ENCODE measurements around the gene MYCBPAP.

The MYCBPAP gene

DNA sequence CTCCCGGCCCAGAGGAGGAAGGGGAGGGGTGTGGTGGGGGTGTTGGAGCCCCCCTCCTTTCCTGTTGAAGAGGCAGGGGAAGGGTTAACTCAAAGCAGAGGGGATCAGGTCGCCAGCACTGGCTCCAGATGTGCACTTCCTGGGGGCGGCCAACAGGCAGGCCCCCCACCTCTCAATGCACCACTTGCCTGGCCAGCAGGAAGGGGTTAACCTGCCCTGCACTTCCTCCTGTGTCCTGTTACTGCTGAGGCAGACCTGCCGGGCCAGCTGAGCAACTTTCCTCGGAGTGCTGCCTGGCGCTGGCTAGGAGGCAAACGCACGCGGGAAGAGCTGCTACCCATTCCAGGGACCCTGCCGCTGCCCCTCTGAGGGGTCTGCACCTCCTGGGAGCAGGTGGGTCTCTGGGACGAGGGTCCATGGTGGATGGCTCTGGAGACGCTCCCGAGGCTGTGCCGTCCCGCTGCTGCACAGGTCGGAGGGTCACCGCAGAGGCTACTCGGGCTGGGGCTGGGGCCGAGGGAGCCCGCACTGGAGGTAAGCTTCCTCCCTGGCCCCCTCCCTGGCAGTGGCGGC, 24.3 kb downstream of the MYCBPAP start, which contains the start of gene EPN3:
TSS of gene EPN3 (plus strand) at position 284 of the 573 bp plus-strand sequence. CDS start 3,822 bp downstream, outside the sequence.
- no peaks in the 10 kb centered on the region for H3K36me3 ChIP-seq
- no peak within 1 kb of the TSS for H3K27ac ChIP-seq
- no peak within 1 kb of the TSS for H3K4me3 ChIP-seq (ENCODE audit: low read depth in 1 of 2, low read length in 1 of 2)
- no peaks in the 10 kb centered on the region for H3K9me3 ChIP-seq
- TF ChIP-seq, protein P1, sequence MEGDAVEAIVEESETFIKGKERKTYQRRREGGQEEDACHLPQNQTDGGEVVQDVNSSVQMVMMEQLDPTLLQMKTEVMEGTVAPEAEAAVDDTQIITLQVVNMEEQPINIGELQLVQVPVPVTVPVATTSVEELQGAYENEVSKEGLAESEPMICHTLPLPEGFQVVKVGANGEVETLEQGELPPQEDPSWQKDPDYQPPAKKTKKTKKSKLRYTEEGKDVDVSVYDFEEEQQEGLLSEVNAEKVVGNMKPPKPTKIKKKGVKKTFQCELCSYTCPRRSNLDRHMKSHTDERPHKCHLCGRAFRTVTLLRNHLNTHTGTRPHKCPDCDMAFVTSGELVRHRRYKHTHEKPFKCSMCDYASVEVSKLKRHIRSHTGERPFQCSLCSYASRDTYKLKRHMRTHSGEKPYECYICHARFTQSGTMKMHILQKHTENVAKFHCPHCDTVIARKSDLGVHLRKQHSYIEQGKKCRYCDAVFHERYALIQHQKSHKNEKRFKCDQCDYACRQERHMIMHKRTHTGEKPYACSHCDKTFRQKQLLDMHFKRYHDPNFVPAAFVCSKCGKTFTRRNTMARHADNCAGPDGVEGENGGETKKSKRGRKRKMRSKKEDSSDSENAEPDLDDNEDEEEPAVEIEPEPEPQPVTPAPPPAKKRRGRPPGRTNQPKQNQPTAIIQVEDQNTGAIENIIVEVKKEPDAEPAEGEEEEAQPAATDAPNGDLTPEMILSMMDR (IDR thresholded peaks at IDR 0.05) = no peak
- H3K4me1 ChIP-seq (ENCODE audit: control insufficient read depth in 1 of 2, insufficient read depth in 1 of 2, low read depth in 1 of 2, low read length in 1 of 2) = peaks cover 15 to 35% of the 10 kb centered on the region in 2 experiments
- H3K27me3 ChIP-seq = peaks cover 56% of the 10 kb centered on the region

DNA sequence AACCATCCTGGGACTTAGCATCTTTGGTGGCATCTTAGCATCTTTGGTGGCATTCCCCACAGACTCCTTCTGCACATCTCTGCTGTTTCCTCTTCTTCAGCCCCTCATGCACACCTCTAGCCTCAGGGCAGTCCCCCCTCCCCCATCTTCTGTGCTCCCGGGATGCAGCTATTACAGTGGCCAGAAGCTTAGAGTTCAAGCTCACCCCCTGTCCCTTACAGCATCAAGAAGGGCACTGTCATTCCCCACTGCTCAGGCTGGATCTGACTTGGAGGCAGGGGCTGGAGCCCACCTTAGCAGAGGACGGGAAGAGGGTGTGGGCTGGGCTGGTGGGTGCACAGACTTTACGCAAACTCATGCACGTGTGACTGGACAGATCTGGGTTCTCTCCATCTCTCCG, 24.9 kb downstream of the MYCBPAP start:
- peaks cover 14 to 32% of the 10 kb centered on the region in 2 experiments for H3K4me1 ChIP-seq (ENCODE audit: control insufficient read depth in 1 of 2, insufficient read depth in 1 of 2, low read depth in 1 of 2, low read length in 1 of 2)
- H3K27ac ChIP-seq = no peak overlapping the region
- TF ChIP-seq, protein P1 (IDR thresholded peaks at IDR 0.05) = no peak
- no peaks in the 10 kb centered on the region for H3K36me3 ChIP-seq
- H3K4me3 ChIP-seq (ENCODE audit: low read depth in 1 of 2, low read length in 1 of 2) = no peak overlapping the region
- peaks cover 56% of the 10 kb centered on the region for H3K27me3 ChIP-seq
- no peaks in the 10 kb centered on the region for H3K9me3 ChIP-seq

- peaks cover 56% of the 10 kb centered on the region for H3K27me3 ChIP-seq
- H3K9me3 ChIP-seq = no peaks in the 10 kb centered on the region
- peaks cover 14 to 32% of the 10 kb centered on the region in 2 experiments for H3K4me1 ChIP-seq (ENCODE audit: control insufficient read depth in 1 of 2, insufficient read depth in 1 of 2, low read depth in 1 of 2, low read length in 1 of 2)
- TF ChIP-seq, protein P1 (IDR thresholded peaks at IDR 0.05) = no peak
- no peak overlapping the region for H3K27ac ChIP-seq
- no peak overlapping the region for H3K4me3 ChIP-seq (ENCODE audit: low read depth in 1 of 2, low read length in 1 of 2)
- H3K36me3 ChIP-seq = no peaks in the 10 kb centered on the region
These were observed 25.5 kb downstream of the MYCBPAP start for GRCh38 chr17:50533720-50534148.

DNA sequence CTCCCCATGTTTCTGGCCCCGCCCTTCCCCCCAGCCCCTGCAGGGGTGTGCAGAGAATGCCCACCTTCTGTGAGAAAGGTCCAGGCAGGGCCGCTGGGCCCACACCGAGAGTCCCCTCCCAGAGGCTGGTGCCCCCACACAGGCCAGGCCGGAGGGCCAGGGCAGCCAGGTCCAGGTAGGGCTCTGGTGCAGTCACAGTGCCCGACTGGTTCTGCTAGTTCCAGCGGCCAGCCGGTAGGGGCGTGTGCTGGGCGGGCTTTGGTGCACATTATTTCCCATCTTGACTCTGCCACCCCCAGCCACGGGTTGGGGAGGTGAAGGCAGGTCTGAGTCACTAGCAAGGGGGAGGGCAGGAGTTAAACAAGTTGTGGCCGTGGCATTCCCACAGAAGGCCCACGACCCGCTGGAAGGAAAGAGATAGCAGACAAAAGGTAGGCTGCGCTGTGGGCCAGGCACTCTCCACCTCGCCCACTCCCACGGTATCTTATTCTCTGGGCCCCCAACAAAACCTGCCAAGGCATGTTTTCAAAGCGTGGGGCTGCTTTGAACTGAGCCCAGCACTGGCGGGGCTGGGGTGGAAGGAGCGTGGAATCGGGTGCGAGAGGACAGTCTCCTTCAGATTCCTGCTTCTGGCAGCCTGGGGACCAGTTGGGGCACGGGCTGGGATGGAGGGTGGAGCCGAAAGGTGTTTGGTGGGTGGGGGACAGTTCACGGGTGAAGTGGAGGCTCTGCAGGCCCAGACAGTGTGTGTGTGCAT, 26.2 kb downstream of the MYCBPAP start:
- Histone ChIP-seq H3K27me3 (peaks cover 56% of the 10 kb centered on the region), H3K36me3 (no peaks in the 10 kb centered on the region), H3K27ac (no peak overlapping the region), H3K9me3 (no peaks in the 10 kb centered on the region), H3K4me3 (ENCODE audit: low read depth in 1 of 2, low read length in 1 of 2) (no peak overlapping the region), H3K4me1 (ENCODE audit: control insufficient read depth in 1 of 2, insufficient read depth in 1 of 2, low read depth in 1 of 2, low read length in 1 of 2) (peaks cover 14 to 32% of the 10 kb centered on the region in 2 experiments)
- TF ChIP-seq, protein P1 (IDR thresholded peaks at IDR 0.05) = no peak

DNA sequence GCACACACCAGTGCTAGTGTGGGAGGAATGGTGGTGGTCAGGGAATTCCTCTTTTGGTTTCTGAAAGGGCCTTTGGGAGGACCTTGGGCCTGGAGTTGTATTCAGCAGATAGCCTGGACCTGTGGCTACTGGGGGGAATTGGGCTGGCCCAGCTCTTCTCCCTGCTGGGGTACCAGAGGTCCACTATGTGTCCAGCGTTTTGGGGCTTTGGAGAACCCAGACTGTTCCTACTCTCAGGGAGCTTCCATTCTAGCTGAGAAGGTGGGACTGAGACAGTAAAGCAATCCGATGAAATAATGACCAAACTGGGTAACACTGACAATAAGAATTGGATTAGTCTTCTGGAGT, 26.7 kb downstream of the MYCBPAP start:
- TF ChIP-seq, protein P1 (IDR thresholded peaks at IDR 0.05) = no peak
- H3K36me3 ChIP-seq = no peaks in the 10 kb centered on the region
- H3K27me3 ChIP-seq = peaks cover 50% of the 10 kb centered on the region
- H3K4me3 ChIP-seq (ENCODE audit: low read depth in 1 of 2, low read length in 1 of 2) = no peak overlapping the region
- H3K4me1 ChIP-seq (ENCODE audit: control insufficient read depth in 1 of 2, insufficient read depth in 1 of 2, low read depth in 1 of 2, low read length in 1 of 2) = peaks cover 14 to 32% of the 10 kb centered on the region in 2 experiments
- H3K9me3 ChIP-seq = no peaks in the 10 kb centered on the region
- no peak overlapping the region for H3K27ac ChIP-seq
